Peyer's patch (tissue), 4 donors: ENCODE data around the gene SECISBP2L. TPM values are rescaled to one million over a fixed set of nuclear protein-coding genes. Genes with fewer than 3 reads are reported as not detected.

Experiments
- DNase-seq, 3 donors: peaks; one replicate each; pipeline ENCODE4 v3.0.0-alpha.2; 2017 to 2019
- H3K27ac ChIP-seq, 4 donors: fragments of 200-600 bp; sonication (generic); one replicate each; pipeline ENCODE4 v1.5.1; 2016 to 2019
- H3K27me3 ChIP-seq, 2 donors: fragments of 200-600 bp; sonication (generic); one replicate each; pipeline ENCODE4 v1.5.1; 2019
- H3K36me3 ChIP-seq, 3 donors: fragments of 200-600 bp; sonication (generic); one replicate each; pipeline ENCODE4 v1.5.1; 2016 to 2019
- H3K4me1 ChIP-seq, 4 donors: fragments of 200-600 bp; sonication (generic); one replicate each; pipeline ENCODE4 v1.5.1; 2016 to 2019
- H3K4me3 ChIP-seq, 4 donors: fragments of 200-600 bp; sonication (generic); 1 replicate in 3 of 4; 2 replicates in 1 of 4; pipeline ENCODE4 v1.5.1; 2016 to 2019; ENCODE audit warnings: mild to moderate bottlenecking in 1 of 4
- H3K9me3 ChIP-seq, 4 donors: fragments of 200-600 bp; sonication (generic); one replicate each; pipeline ENCODE4 v1.5.1; 2016 to 2019; ENCODE audit warnings: mild to moderate bottlenecking in 1 of 4
- POLR2A ChIP-seq, 2 donors: fragments of 450-650 bp; IDR thresholded peaks; one replicate each; pipeline ENCODE4 v1.5.1; 2017; ENCODE audit warnings: antibody characterized with exemption in 2 of 2, mild to moderate bottlenecking in 2 of 2, moderate library complexity in 2 of 2
- total RNA-seq, 4 donors: library from RNA; depleted of rRNA; stranded (reverse); fragments of >200 nt; gene quantifications; one replicate each; pipeline ENCODE4 v1.1.0, GENCODE V29; 2016
- TF ChIP-seq, protein P1 (sequence below), 6 experiments: fragments of 450-650 bp in 4 of 6; fragments of 200-600 bp in 2 of 6; sonication (generic) in 1 of 6; IDR thresholded peaks; one replicate each; pipeline ENCODE4 v1.5.1; 2017 to 2019; ENCODE audit warnings: antibody characterized with exemption in 6 of 6, mild to moderate bottlenecking in 3 of 6, moderate library complexity in 1 of 6

SECISBP2L gene
- total RNA-seq, 4 donors from 2014 or later = 29.7 to 41.0 (median 34.5) TPM

DNA sequence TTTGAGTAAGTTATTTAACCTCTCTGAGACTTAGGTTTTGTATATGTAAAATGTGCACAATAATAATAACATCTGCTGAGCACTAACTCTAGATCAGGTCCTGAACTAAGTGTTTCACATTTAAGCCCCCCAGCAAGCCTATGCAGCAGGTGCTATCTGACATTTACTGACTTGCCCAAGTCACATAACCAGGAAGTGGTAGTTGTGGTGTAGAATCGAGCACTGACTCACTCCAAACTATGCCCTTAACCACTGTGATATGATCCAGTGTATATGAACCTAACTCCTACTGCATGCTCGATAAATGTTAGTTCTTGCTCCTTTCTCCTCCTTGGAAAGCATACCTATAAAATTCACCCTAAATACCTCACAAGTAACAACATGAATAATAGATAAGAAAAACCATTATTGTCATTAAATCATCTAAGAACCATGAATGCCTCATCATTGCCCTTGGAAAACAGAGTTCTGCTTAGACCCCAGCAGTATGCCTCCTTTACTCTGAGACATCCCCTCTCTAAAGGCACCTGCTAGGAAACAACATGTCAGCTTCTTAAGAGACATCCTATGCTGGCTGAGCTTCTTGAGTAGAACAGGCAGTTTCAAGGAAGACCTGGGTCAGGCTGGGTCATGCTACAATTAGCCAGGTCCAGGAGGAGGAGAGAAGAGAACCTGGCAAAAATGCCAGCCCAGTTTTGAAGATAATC is 79.5 kb downstream of the SECISBP2L start:
- Histone ChIP-seq H3K27me3 (no peaks in the 10 kb centered on the region), H3K4me1 (peaks cover 0 to 18% (median 0%) of the 10 kb centered on the region in 4 donors), H3K27ac (no peak overlapping the region), H3K36me3 (no peaks in the 10 kb centered on the region), H3K9me3 (no peaks in the 10 kb centered on the region), H3K4me3 (no peak overlapping the region)
- DNase-seq = no peak
- TF ChIP-seq POLR2A (IDR thresholded peaks at IDR 0.05) = no peak
- TF ChIP-seq, protein P1, sequence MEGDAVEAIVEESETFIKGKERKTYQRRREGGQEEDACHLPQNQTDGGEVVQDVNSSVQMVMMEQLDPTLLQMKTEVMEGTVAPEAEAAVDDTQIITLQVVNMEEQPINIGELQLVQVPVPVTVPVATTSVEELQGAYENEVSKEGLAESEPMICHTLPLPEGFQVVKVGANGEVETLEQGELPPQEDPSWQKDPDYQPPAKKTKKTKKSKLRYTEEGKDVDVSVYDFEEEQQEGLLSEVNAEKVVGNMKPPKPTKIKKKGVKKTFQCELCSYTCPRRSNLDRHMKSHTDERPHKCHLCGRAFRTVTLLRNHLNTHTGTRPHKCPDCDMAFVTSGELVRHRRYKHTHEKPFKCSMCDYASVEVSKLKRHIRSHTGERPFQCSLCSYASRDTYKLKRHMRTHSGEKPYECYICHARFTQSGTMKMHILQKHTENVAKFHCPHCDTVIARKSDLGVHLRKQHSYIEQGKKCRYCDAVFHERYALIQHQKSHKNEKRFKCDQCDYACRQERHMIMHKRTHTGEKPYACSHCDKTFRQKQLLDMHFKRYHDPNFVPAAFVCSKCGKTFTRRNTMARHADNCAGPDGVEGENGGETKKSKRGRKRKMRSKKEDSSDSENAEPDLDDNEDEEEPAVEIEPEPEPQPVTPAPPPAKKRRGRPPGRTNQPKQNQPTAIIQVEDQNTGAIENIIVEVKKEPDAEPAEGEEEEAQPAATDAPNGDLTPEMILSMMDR (IDR thresholded peaks at IDR 0.05) = no peak

DNA sequence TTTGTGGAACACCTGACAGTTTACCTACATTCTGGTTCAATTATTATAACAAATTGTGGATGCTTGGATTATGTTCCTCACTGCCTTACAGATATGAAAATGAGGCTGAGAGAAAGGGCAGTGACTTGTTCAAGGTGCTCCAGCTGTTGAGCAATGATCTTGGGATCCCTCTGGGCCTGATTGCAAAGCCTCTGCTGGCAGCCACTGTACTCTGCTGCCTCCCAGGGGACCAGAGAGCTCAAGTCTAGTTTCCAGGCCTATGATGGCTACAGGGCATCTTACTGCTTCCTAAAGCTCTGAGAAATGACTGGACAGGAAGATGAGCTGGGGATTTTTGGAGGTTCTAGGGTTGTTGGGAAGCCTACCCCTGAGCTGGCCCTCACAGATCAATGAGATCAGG is 80.3 kb downstream of the SECISBP2L start:
- no peaks in the 10 kb centered on the region for H3K27me3 ChIP-seq
- no peak overlapping the region for H3K4me3 ChIP-seq
- TF ChIP-seq, protein P1 (IDR thresholded peaks at IDR 0.05) = no peak
- peaks cover 0 to 18% (median 0%) of the 10 kb centered on the region in 4 donors for H3K4me1 ChIP-seq
- H3K27ac ChIP-seq = no peak overlapping the region
- no peaks in the 10 kb centered on the region for H3K36me3 ChIP-seq
- no peak for DNase-seq
- no peaks in the 10 kb centered on the region for H3K9me3 ChIP-seq

DNA sequence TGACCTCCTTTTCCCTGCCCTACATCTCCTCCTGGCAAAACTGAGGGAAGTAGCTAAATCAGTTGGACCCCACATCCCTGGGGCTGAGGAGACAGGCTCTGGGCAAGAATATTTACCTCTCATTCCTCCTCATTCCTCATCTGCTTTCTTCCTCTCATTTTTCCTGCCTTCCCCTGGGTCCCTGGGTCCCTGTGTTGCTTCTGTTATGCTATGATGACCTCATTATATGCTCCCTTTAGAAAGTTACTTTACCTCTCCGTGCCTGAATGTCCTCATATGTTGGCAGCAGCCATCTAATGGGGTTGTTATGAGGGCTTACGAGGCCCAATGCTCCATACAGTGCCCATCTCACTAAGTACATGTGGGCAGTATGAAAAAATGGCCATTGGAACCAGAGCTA is 81.3 kb downstream of the SECISBP2L start:
- no peaks in the 10 kb centered on the region for H3K36me3 ChIP-seq
- no peaks in the 10 kb centered on the region for H3K9me3 ChIP-seq
- no peak overlapping the region for H3K4me3 ChIP-seq
- no peaks in the 10 kb centered on the region for H3K27me3 ChIP-seq
- TF ChIP-seq, protein P1 (IDR thresholded peaks at IDR 0.05) = no peak
- TF ChIP-seq POLR2A (IDR thresholded peaks at IDR 0.05) = no peak
- no peak overlapping the region for H3K27ac ChIP-seq
- peaks cover 0 to 18% (median 0%) of the 10 kb centered on the region in 4 donors for H3K4me1 ChIP-seq
- DNase-seq = no peak

DNA sequence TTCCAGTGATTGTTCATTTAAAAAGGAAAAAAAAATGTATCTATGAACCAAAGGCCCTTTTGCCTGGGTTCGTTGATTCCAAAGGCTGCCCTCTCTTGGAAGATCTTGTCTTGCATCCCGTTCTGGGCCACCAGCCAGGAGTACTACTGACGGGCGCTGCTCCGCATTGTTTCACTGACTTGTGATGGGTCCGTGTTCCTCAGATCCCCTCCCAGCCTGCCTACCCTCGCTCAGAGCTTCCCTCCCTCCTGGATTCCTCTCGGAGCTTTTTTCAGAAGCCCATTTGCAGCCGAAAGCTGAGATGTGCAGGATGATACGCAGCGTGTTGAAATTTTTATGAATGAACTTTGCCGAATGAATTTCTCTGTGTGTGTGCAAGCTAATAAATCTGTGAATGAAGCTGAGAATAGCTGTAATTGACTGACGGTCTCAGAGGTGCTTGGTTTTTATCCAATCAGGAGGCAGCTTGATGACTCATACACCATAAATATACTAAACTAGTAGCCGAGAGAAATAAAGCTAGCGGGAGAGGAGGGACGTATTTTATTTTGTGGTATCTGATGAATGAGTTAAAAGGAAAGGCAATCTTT is 82.6 kb downstream of the SECISBP2L start, which contains the start of gene SHC4:
SHC4 (minus strand) TSS at position 396 of the 590 bp plus-strand sequence. CDS start 904 bp downstream, outside the sequence.
- Histone ChIP-seq H3K9me3 (no peaks in the 10 kb centered on the region), H3K27me3 (no peaks in the 10 kb centered on the region), H3K4me1 (peaks cover 0 to 18% (median 0%) of the 10 kb centered on the region in 4 donors), H3K27ac (no peak within 1 kb of the TSS), H3K36me3 (no peaks in the 10 kb centered on the region), H3K4me3 (peak within 1 kb of the TSS; percentile 12 to 50 (median 42))
- peak in 2 of 3 donors; percentile 53 to 61 for DNase-seq
- TF ChIP-seq POLR2A (IDR thresholded peaks at IDR 0.05) = no peak
- TF ChIP-seq, protein P1 (IDR thresholded peaks at IDR 0.05) = no peak

DNA sequence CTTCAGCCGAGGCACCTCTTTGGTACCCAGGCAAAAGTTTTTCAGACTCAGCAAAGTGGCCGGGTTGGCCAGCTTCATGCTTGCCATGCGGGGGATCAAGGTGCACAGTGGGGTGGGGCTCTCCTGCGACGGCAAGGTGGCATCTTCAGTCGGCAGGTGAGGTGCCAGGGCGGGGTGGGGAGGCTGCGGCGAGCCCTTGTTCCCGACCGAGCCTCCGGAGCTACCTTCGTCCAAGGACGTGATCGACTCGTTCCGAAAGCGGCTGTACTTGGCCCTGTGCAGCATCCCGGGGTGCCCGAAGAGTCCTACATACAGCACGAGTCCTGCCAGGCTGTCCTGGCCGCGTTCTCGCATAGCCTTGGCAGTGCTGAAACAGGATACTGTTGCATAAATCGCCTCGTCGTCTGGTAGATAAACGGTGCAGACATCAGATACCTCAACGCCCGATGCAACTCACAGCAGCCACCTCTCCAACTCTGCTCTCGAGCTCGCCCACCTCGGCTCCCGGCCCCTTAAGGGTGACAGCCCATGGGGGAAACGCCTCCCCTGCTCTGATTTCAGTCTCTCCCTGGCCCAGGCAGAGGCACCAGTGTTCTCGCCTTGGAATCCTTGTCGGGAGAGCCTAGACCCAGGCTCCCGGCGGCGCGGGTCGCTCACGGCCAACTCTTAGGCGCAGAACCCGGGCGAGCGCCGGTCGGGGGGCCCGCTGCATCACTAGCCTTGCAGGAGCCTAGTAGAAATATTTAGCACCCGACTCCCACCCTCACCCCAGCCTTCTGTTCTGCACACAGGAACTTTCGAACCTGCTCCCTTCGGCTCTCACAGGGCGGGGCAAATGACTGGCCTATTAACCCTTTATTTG is 83.4 kb downstream of the SECISBP2L start:
- Histone ChIP-seq H3K27ac (no peak overlapping the region), H3K36me3 (no peaks in the 10 kb centered on the region)

More for the DNA sequence above, 83.4 kb downstream of the SECISBP2L start:
- Histone ChIP-seq H3K4me1 (peaks cover 0 to 18% (median 0%) of the 10 kb centered on the region in 4 donors), H3K9me3 (no peaks in the 10 kb centered on the region), H3K4me3 (peak overlapping the region; percentile 12 to 50 (median 42)), H3K27me3 (no peaks in the 10 kb centered on the region)
- no peak for DNase-seq
- TF ChIP-seq, protein P1 (IDR thresholded peaks at IDR 0.05) = no peak
- no peak for TF ChIP-seq POLR2A (IDR thresholded peaks at IDR 0.05)
